HepG2 (cell line): Measurements from ENCODE around the gene S100A4. TPM values are rescaled to one million over a fixed set of nuclear protein-coding genes. Genes with fewer than 3 reads are reported as not detected.

Source experiments
- EP300 ChIP-seq, 3 experiments: sonication (generic) in 1 of 3; formaldehyde crosslinking in 1 of 3; IDR thresholded peaks; 2 replicates each; pipeline versions ENCODE4 v1.5.1 to v1.6.1; 2011 to 2020; ENCODE audit warnings: low read depth in 2 of 3, low read length in 2 of 3, borderline replicate concordance in 1 of 3, improper control_type of control experiment in 1 of 3, mild to moderate bottlenecking in 1 of 3, missing genetic modification reagents in 1 of 3, moderate library complexity in 1 of 3
- MXD4 ChIP-seq: IDR thresholded peaks from 2 replicates; pipeline ENCODE4 v1.6.1; 2016; ENCODE audit warnings: mild to moderate bottlenecking, missing biosample characterization, missing genetic modification reagents
- PITX1 ChIP-seq: sonication (generic); formaldehyde crosslinking; IDR thresholded peaks from 2 replicates; pipeline ENCODE4 v1.5.1; 2020; ENCODE audit warnings: mild to moderate bottlenecking, missing genetic modification reagents
- RBFOX2 ChIP-seq: fragments of 200-400 bp; formaldehyde crosslinking; IDR thresholded peaks from 2 replicates; pipeline ENCODE4 v1.6.1; 2017; ENCODE audit warnings: low read depth, mild to moderate bottlenecking, low read length
- TBX2 ChIP-seq: sonication (generic); formaldehyde crosslinking; IDR thresholded peaks from 2 replicates; pipeline ENCODE4 v1.5.0; 2020; ENCODE audit warnings: missing genetic modification reagents, mild to moderate bottlenecking, borderline replicate concordance
- ZBTB42 ChIP-seq: sonication (generic); formaldehyde crosslinking; IDR thresholded peaks from 2 replicates; pipeline ENCODE4 v1.5.0; 2020; ENCODE audit warnings: mild to moderate bottlenecking, missing genetic modification reagents
- ZNF468 ChIP-seq: sonication (generic); formaldehyde crosslinking; IDR thresholded peaks from 2 replicates; pipeline ENCODE4 v1.8.0; 2022; ENCODE audit warnings: mild to moderate bottlenecking, moderate library complexity, missing genetic modification reagents
- ZSCAN21 ChIP-seq: sonication (generic); formaldehyde crosslinking; IDR thresholded peaks from 2 replicates; pipeline ENCODE4 v1.8.0; 2022; ENCODE audit warnings: mild to moderate bottlenecking, missing genetic modification reagents, moderate library complexity, borderline replicate concordance
- polyA plus RNA-seq, 8 experiments: library from polyadenylated mRNA; depleted of rRNA in 3 of 8; stranded (reverse) in 7 of 8; unstranded in 1 of 8; fragments of >200 nt; fragmentation: Illumina TruSeq in 4 of 8; extraction: Trizol in 4 of 8; gene quantifications; 2 replicates each; pipeline versions ENCODE4 v1.2.1 to v1.2.3, GENCODE V29; 2011 to 2016; ENCODE audit warnings: low read depth in 4 of 8, missing spikeins in 1 of 8, mixed read lengths in 1 of 8; ENCODE audit not compliant: insufficient read depth in 1 of 8
- total RNA-seq, 5 experiments: library from RNA; depleted of rRNA; stranded (reverse); fragments of >200 nt; fragmentation: Illumina TruSeq; extraction: Trizol; gene quantifications; 2 replicates each; pipeline ENCODE4 v1.2.3, GENCODE V29; 2016; ENCODE audit warnings: low read depth in 1 of 5
- TF ChIP-seq, protein P1 (sequence below): sonication (generic); formaldehyde crosslinking; IDR thresholded peaks from 2 replicates; pipeline ENCODE4 v1.5.0; 2020; ENCODE audit warnings: mild to moderate bottlenecking, missing genetic modification reagents, borderline replicate concordance
- TF ChIP-seq, protein P2 (sequence below): sonication (generic); formaldehyde crosslinking; IDR thresholded peaks from 2 replicates; pipeline ENCODE4 v1.4.0; 2020; ENCODE audit warnings: missing genetic modification reagents
- TF ChIP-seq, protein P3 (sequence below): sonication (generic); formaldehyde crosslinking; IDR thresholded peaks from 2 replicates; pipeline ENCODE4 v1.5.0; 2020; ENCODE audit warnings: missing genetic modification reagents, mild to moderate bottlenecking, borderline replicate concordance
- TF ChIP-seq, protein P4 (sequence below), 2 experiments: sonication (generic) in 1 of 2; formaldehyde crosslinking in 1 of 2; IDR thresholded peaks; 2 replicates each; pipeline versions ENCODE4 v1.5.1 to v1.6.1; 2011 to 2020; ENCODE audit warnings: borderline replicate concordance in 1 of 2, low read depth in 1 of 2, low read length in 1 of 2, mild to moderate bottlenecking in 1 of 2, missing genetic modification reagents in 1 of 2, moderate library complexity in 1 of 2

S100A4 gene
- total and polyA plus RNA-seq, 2 of the 13 experiments (the other 11 are each of a cell fraction or from before 2014, with no cell fraction given) = 12.9 to 20.2 TPM

DNA sequence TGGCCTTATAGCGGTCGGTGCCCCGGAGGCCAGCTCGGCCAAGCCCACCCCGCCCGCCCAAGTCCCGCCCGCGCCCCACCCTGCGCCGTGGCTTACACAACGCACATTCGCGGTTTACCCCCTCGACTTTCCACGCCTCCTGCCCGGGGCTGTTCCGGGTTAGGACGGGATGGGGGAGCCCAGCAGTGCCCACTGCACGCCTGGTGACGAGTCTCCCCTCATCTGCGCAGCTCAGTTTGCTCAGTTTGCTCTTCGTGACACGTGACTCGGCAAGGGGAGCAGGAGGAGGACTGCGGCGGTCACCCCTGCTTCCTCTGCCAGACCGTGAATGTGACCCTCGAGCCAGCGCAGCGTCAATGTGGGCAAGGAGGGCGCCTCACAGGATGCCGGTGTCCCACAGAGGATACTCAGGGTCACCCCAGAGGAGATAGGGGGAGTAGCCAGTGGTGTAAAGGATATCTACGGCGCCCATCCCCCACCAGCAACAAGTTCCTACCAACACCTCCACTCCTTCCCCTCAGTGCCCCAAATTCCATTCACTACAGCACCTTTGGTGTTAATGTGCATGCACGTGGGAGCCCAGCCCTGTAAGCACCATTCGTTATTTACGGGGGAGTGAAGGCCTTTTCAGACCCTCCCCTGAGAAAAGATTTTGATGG, 9.5 kb downstream of the S100A4 start (continued):
- TF ChIP-seq, protein P1, sequence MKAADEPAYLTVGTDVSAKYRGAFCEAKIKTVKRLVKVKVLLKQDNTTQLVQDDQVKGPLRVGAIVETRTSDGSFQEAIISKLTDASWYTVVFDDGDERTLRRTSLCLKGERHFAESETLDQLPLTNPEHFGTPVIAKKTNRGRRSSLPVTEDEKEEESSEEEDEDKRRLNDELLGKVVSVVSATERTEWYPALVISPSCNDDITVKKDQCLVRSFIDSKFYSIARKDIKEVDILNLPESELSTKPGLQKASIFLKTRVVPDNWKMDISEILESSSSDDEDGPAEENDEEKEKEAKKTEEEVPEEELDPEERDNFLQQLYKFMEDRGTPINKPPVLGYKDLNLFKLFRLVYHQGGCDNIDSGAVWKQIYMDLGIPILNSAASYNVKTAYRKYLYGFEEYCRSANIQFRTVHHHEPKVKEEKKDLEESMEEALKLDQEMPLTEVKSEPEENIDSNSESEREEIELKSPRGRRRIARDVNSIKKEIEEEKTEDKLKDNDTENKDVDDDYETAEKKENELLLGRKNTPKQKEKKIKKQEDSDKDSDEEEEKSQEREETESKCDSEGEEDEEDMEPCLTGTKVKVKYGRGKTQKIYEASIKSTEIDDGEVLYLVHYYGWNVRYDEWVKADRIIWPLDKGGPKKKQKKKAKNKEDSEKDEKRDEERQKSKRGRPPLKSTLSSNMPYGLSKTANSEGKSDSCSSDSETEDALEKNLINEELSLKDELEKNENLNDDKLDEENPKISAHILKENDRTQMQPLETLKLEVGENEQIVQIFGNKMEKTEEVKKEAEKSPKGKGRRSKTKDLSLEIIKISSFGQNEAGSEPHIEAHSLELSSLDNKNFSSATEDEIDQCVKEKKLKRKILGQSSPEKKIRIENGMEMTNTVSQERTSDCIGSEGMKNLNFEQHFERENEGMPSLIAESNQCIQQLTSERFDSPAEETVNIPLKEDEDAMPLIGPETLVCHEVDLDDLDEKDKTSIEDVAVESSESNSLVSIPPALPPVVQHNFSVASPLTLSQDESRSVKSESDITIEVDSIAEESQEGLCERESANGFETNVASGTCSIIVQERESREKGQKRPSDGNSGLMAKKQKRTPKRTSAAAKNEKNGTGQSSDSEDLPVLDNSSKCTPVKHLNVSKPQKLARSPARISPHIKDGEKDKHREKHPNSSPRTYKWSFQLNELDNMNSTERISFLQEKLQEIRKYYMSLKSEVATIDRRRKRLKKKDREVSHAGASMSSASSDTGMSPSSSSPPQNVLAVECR (CRISPR knock-in tag) = no peak
- TF ChIP-seq TBX2 (CRISPR knock-in tag) = 0 out of 2 replicates have a peak, but pooled peaks have one; percentile 20
- TF ChIP-seq, protein P2, sequence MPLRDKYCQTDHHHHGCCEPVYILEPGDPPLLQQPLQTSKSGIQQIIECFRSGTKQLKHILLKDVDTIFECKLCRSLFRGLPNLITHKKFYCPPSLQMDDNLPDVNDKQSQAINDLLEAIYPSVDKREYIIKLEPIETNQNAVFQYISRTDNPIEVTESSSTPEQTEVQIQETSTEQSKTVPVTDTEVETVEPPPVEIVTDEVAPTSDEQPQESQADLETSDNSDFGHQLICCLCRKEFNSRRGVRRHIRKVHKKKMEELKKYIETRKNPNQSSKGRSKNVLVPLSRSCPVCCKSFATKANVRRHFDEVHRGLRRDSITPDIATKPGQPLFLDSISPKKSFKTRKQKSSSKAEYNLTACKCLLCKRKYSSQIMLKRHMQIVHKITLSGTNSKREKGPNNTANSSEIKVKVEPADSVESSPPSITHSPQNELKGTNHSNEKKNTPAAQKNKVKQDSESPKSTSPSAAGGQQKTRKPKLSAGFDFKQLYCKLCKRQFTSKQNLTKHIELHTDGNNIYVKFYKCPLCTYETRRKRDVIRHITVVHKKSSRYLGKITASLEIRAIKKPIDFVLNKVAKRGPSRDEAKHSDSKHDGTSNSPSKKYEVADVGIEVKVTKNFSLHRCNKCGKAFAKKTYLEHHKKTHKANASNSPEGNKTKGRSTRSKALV (CRISPR knock-in tag) = no peak
- no peak for TF ChIP-seq ZNF468 (CRISPR knock-in tag)
- TF ChIP-seq EP300 (IDR thresholded peaks at IDR 0.05; ENCODE audit: low read depth in 2 of 2, low read length in 2 of 2) = no peak
- TF ChIP-seq EP300 (CRISPR knock-in tag; IDR thresholded peaks at IDR 0.05; ENCODE audit: borderline replicate concordance) = no peak
- TF ChIP-seq, protein P3, sequence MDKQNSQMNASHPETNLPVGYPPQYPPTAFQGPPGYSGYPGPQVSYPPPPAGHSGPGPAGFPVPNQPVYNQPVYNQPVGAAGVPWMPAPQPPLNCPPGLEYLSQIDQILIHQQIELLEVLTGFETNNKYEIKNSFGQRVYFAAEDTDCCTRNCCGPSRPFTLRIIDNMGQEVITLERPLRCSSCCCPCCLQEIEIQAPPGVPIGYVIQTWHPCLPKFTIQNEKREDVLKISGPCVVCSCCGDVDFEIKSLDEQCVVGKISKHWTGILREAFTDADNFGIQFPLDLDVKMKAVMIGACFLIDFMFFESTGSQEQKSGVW (CRISPR knock-in tag) = no peak
- TF ChIP-seq ZBTB42 = no peak
- TF ChIP-seq PITX1 (CRISPR knock-in tag) = no peak
- TF ChIP-seq RBFOX2 = 0 out of 2 replicates have a peak, but pooled peaks have one; percentile 41
- TF ChIP-seq, protein P4, sequence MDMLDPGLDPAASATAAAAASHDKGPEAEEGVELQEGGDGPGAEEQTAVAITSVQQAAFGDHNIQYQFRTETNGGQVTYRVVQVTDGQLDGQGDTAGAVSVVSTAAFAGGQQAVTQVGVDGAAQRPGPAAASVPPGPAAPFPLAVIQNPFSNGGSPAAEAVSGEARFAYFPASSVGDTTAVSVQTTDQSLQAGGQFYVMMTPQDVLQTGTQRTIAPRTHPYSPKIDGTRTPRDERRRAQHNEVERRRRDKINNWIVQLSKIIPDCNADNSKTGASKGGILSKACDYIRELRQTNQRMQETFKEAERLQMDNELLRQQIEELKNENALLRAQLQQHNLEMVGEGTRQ (IDR thresholded peaks at IDR 0.05; ENCODE audit: low read depth, low read length) = peak; percentile 32
- TF ChIP-seq, protein P4 (CRISPR knock-in tag; IDR thresholded peaks at IDR 0.05; ENCODE audit: borderline replicate concordance) = no peak; the same call in 1 of the 2 replicates
- TF ChIP-seq MXD4 = no peak
- no peak for TF ChIP-seq ZSCAN21 (CRISPR knock-in tag)
- TF ChIP-seq, all 625 proteins: peak for 11
